HG02678 (cell line): ENCODE data around the gene RPS14.
A peak's percentile ranks its signal among the peaks of the same experiment; 100 is the strongest.
"Not testable (repeated sequence)": the region's sequence is repeated elsewhere in the genome, so short reads cannot be mapped to it uniquely, and the experiment has no call there.

Experiments
- ATAC-seq: cut with Tn5 transposase; IDR thresholded peaks from one replicate; pipeline ENCODE4 v1.9.1; 2021; ENCODE audit warnings: mild to moderate bottlenecking, moderate library complexity; ENCODE audit not compliant: unreplicated experiment

The RPS14 gene

DNA sequence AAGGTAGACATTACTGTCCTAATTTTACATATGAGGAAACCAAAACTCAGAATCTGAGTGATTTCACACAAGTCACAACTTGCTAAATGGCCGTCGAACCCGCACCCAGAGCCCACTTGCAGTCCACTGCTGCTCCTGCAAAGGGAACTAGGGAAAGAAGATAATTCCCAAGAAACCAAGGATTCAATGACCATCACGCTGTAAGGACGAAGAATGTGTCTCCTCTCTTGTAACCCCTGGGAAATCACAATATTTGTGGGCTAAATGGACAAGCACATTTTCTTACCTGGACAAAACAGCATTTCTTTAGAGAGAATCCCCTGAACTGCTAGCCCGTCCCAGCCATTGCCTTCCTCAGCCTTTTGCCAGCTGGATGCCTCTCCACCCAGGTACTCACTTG, 2.4 kb downstream of the RPS14 start:
- no peak for ATAC-seq

DNA sequence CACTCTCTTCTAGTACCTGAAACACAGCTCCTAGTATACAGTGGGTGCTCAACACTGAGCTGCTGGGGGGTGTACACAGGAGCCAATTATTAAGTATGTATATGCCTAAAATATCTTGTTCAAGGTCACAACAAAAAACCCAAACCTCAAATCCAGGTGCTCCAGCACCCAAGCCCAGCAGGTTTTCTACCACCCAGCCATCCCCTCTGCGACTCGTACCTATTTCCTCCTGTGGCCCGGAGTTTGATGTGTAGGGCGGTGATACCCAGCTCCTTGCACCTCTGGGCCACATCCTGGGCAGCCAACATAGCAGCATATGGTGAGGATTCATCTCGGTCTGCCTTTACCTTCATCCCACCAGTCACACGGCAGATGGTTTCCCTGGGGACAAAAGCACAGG, 3.0 kb downstream of the RPS14 start:
- ATAC-seq: no peak

DNA sequence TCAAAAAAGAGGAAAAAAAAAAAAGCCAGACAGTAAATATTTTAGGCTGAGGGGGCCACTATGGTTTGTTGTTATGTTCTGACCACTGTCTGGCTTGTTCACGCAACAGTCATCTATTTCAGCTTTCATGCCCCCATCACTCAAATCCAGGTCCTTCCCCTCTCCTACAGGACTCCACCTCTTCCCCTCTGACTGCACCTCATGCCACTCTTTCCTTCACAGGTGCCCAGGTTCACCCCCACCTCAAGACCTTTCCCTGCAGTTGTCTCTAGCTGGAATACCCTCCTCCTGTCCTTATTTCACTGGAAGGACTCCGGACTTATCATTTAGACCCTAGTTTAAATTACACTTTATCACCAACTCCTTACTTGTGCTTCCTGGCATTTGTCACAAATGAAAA, 3.5 kb downstream of the RPS14 start:
- ATAC-seq: no peak

GRCh38 chr5:150444770-150445169, 4.8 kb downstream of the RPS14 start:
- ATAC-seq: no peak

GRCh38 chr5:150443242-150444075, 6.1 kb downstream of the RPS14 start:
- no peak for ATAC-seq

GRCh38 chr5:150442699-150443080, 6.8 kb downstream of the RPS14 start:
- ATAC-seq: no peak

DNA sequence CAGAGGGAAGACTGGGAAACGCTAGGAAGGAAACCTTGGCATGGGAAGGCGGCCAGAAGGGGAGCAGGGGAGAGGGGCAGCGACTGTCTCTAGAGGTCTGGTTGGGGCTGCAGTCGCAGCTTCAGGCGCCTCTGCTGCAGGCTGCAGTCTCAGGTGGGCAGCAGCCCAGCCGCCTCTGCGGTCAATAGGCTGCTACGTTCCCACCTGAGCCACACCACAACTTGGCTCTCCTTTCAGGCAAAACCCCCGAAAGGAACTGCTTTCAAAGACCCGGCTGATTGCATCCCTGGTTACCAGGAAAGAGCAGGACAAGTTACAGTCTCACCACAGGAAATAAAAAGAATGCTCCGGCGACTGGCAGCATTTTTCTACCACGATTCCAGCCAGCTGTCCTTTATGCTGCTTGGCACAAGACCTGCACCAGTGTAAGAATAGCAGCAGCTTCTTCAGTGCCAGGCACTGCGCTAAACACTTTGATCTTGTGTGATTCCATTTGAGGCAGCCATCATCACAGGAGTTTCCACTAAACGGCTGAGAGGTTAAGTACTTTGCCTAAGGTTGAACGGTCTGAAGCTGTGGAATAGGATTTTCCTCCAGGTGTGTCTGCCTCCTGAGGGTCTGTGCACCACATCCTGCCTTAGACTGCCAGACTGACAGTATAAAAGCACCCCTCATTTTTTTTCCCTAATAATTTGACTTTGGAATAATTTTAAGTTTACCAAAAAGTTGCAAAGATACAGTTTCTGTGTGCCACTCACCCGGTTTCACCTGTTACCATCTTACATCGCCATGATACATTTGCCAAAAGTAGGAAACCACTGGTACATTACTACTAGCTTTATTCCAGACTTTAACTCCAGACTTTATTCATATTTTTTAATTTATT, 7.5 kb downstream of the RPS14 start:
- no peak for ATAC-seq

DNA sequence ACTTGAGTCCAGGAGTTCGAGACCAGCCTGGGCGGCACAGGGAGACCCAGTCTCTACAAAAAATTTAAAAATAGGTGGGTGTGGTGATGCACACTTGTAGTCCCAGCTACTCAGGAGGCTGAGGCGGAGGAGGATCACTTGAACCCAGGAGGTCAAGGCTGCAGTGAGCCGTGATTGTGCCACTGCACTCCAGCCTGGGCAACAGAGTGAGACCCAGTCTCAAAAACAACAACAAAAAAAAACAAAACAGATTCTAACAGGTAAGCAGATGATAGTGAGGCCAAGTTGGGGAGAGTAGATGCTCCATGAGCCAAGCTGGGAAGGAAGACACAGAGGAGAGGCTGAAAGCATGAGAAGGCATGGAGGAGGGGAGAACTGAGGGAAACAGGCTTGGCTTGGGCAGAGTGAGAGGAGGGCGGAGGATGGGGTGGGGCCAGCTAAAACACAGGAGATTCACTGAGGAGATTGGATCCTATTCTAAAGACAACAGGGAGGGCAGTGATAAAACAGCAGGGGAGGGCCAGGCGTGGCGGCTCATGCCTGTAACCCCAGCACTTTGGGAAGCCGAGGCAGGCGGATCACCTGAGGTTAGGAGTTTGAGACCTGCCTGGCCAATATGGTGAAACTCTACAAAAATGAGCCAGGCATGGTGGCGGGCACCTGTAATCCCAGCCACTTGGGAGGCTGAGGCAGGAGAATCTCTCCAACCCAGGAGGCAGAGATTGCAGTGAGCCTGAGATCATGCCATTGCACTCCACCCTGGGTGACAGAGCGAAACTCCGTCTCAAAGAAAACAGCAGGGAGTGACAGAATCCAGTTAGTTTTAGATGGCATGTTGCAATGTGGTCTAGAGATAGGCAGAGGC, 8.4 kb downstream of the RPS14 start:
- no peak for ATAC-seq

DNA sequence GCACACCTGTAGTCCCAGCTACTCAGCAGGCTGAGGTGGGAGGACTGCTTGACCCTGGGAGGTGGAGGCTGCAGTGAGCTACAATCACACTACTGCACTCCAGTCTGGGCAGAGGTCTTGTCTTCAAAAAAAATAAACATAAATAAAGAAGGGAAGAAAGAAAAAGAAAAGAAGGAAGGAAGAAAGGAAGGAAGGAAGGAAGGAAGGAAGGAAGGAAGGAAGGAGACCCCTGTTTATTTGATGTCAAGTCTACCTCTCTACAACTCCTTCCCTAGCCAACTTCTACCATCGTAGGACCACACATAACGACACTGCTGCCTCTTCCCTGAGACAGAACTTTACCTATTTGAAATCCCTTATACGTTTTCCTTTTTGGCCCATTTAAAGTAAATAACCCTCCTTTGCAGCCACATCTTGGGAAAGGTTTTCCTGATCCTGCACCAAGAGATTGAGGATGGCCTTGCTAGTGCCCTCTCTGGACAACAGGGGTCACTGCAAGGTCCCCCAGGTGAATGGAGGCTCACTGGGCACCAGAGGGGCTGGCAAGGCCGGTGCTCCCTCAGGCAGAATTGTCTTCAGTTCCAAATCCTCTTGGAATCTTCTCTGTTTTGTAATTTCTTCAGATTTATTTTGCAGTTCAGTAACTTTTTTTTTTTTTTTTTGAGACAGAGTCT, 10.5 kb downstream of the RPS14 start:
- no peak for ATAC-seq

DNA sequence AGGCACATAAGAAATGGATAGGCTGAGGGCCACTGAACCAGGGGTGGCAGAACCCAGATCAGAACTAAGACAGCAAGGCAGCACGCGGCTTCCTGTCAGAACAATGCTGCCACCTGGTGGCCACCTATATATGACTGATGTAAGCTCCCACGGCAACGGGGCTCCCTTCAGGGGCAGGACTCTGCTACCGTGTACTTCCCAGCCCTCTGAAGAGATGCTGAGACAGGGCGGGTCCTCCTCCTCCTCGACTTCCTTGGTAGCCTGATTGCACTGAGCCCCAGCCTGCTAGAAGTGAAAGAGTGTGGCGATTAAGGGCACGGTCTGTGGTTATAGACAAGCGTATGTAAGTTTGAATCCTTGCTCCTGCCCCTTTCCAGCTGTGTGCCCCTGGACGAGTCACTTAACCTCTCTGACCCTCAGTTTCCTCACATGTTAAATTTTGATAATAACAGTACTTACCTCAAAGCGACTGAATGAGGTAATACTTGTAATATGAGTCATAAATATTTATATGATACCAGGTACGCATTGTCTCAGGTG, 13.3 kb downstream of the RPS14 start:
- peak; percentile 94 for ATAC-seq

DNA sequence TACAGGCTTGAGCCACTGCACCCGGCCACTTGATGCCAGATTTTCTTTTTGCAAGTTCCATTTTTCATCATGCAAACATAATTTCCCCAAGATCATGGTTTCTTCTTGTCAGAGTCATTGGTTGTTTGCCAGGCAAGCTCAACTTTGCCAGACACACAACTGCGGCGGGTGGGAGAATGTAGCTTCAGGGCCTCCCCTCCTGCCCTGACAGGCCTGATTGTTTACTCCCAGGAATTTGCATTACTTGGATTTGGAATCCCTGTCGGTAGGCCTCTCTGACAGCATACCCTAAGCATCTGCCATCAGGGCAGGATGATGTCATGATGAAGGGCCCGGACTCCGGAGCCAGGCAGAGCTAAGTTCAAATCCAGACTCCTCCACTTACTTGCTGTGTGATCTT, 15.1 kb downstream of the RPS14 start:
- no peak for ATAC-seq

- ATAC-seq: no peak
These were observed 18.0 kb downstream of the RPS14 start for GRCh38 chr5:150431574-150431973.

DNA sequence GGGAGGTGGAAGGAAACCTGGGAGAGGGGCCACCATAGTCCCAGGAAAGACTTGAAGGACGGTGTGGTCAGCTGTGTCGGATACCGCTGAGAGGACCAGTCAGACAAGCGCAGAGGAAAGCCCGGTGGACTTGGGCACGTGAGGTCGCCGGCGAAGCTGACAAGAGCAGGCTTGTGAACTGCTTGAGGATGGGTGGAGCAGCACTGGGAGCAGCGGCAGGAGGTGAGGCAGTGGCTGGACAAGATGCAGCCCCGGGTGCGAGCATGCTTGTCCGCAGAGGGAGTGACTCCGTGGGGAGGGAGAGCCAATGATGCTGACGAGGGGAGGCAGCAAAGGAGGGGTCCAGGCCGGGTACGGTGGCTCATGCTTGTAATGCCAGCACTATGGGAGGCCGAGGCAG, 18.5 kb downstream of the RPS14 start:
- ATAC-seq: no peak

GRCh38 chr5:150429410-150429873, 20.1 kb downstream of the RPS14 start:
- peak; percentile 74 for ATAC-seq

DNA sequence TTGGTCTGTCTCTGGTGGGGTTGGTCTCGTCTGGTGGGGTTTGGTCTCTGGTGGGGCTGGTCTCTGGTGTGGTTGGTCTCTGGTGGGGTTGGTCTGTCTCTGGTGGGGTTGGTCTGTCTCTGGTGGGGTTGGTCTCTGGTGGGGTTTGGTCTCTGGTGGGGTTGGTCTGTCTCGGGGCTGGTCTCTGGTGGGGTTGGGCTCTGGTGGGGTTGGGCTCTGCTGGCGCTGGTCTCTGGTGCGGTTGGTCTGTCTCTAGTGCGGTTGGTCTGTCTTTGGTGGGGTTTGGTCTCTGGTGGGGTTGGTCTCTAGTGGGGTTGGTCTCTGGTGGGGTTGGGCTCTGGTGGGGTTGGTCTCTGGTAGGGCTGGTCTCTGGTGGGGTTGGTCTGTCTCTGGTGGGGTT, 20.6 kb downstream of the RPS14 start:
- no peak for ATAC-seq

GRCh38 chr5:150428106-150428876, 21.2 kb downstream of the RPS14 start:
- ATAC-seq: no peak

- not testable (repeated sequence) for ATAC-seq
These were observed 23.4 kb downstream of the RPS14 start for GRCh38 chr5:150426165-150426564.

GRCh38 chr5:150422758-150423157, 26.8 kb downstream of the RPS14 start:
- no peak for ATAC-seq

DNA sequence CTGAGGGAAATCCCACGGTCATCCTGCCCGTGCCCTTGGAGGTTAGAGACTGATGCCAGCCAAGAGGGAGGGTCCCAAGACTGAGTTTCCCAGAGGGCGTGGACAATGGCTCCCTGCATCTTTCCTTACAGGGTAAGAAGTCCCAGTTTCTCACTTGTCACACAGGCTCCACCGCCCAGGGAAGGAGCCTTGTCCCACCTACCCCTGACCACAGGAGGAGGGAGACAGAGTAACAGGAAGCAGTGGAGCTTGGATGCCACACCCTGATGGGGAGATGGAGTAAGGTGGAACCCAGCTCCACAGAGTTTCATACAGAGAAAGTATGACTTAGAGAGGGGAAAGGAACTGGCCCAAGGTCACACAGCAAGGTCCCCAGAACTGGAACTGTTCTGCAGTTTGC, 27.5 kb downstream of the RPS14 start:
- ATAC-seq: no peak
